Suprapubic skin (tissue), 4 donors: Measurements from ENCODE around the gene RTEL1. TPM values are rescaled to one million over a fixed set of nuclear protein-coding genes. Genes with fewer than 3 reads are reported as not detected.

Source experiments
- DNase-seq, 2 donors: peaks; one replicate each; pipeline ENCODE4 v3.0.0-alpha.2; 2019; ENCODE audit warnings: low spot score in 2 of 2
- H3K27ac ChIP-seq: fragments of 200-600 bp; sonication (generic); one replicate; pipeline ENCODE4 v1.5.1; 2019
- H3K27me3 ChIP-seq: fragments of 200-600 bp; sonication (generic); one replicate; pipeline ENCODE4 v1.5.1; 2019
- H3K36me3 ChIP-seq: fragments of 200-600 bp; sonication (generic); one replicate; pipeline ENCODE4 v1.5.1; 2019
- H3K4me1 ChIP-seq: fragments of 200-600 bp; sonication (generic); one replicate; pipeline ENCODE4 v1.5.1; 2019
- H3K4me3 ChIP-seq: fragments of 200-600 bp; sonication (generic); one replicate; pipeline ENCODE4 v1.5.1; 2019; ENCODE audit warnings: mild to moderate bottlenecking
- H3K9me3 ChIP-seq: fragments of 200-600 bp; sonication (generic); one replicate; pipeline ENCODE4 v1.5.1; 2019
- CTCF ChIP-seq, 2 donors: fragments of 200-600 bp in 1 of 2; fragments of 450-650 bp in 1 of 2; sonication (generic) in 1 of 2; IDR thresholded peaks; one replicate each; pipeline ENCODE4 v1.5.1; 2016 to 2019; ENCODE audit warnings: antibody characterized with exemption in 2 of 2, mild to moderate bottlenecking in 1 of 2, moderate library complexity in 1 of 2
- EP300 ChIP-seq: sonication (generic); formaldehyde crosslinking; IDR thresholded peaks from one replicate; pipeline ENCODE4 v1.6.1; 2017; ENCODE audit warnings: antibody characterized with exemption
- POLR2A ChIP-seq, 2 donors: fragments of 450-650 bp; IDR thresholded peaks; one replicate each; pipeline ENCODE4 v1.6.1; 2017; ENCODE audit warnings: antibody characterized with exemption in 2 of 2, mild to moderate bottlenecking in 2 of 2, moderate library complexity in 2 of 2
- POLR2AphosphoS5 ChIP-seq, 3 donors: sonication (generic); formaldehyde crosslinking; IDR thresholded peaks; one replicate each; pipeline ENCODE4 v1.6.1; 2017; ENCODE audit warnings: antibody characterized with exemption in 3 of 3
- WGBS: methylation state at CpG from one replicate; pipeline ENCODE4 v1.1.5; 2018; 5-methylcytosine and 5-hydroxymethylcytosine counted together
- total RNA-seq, 4 donors: library from RNA; depleted of rRNA; stranded (reverse); fragments of >200 nt; gene quantifications; one replicate each; pipeline ENCODE4 v1.1.0, GENCODE V29; 2016

Gene RTEL1
- total RNA-seq, 4 donors from 2014 or later = 6.9 to 26.6 (median 13.9) TPM

- WGBS = 69% methylated on average over 37 of the region's 40 CpGs
- H3K27me3 ChIP-seq = no peaks in the 10 kb centered on the region
Observed at GRCh38 chr20:63697868-63698545, 39.9 kb downstream of the RTEL1 start.

GRCh38 chr20:63698739-63699465 lies 40.8 kb downstream of the RTEL1 start:
- no peaks in the 10 kb centered on the region for H3K9me3 ChIP-seq
- H3K4me3 ChIP-seq = peak overlapping the region; percentile 47
- H3K27ac ChIP-seq = peak overlapping the region; percentile 86
- peaks cover 57% of the 10 kb centered on the region for H3K4me1 ChIP-seq
- peaks cover 10% of the 10 kb centered on the region for H3K36me3 ChIP-seq
- 30% methylated on average over 11 of the region's 19 CpGs for WGBS
- H3K27me3 ChIP-seq = no peaks in the 10 kb centered on the region
- peak in 1 of 2 donors; percentile 77 for DNase-seq
- peak in 1 of 3 donors; percentile 37 for TF ChIP-seq POLR2AphosphoS5 (IDR thresholded peaks at IDR 0.05)
- TF ChIP-seq CTCF (IDR thresholded peaks at IDR 0.05) = no peak

More at GRCh38 chr20:63697868-63698545, 39.9 kb downstream of the RTEL1 start:
- Histone ChIP-seq H3K4me1 (peaks cover 58% of the 10 kb centered on the region), H3K4me3 (peak overlapping the region; percentile 47), H3K27ac (no peak overlapping the region), H3K36me3 (peaks cover 4% of the 10 kb centered on the region), H3K9me3 (no peaks in the 10 kb centered on the region)
- TF ChIP-seq EP300 (no peak), POLR2AphosphoS5 (IDR thresholded peaks at IDR 0.05) (no peak), CTCF (IDR thresholded peaks at IDR 0.05) (no peak), POLR2A (IDR thresholded peaks at IDR 0.05) (no peak)
- DNase-seq = peak in 1 of 2 donors; percentile 65

- no peak for TF ChIP-seq POLR2AphosphoS5 (IDR thresholded peaks at IDR 0.05)
- TF ChIP-seq POLR2A (IDR thresholded peaks at IDR 0.05) = no peak
- TF ChIP-seq CTCF (IDR thresholded peaks at IDR 0.05) = no peak
- no peak for TF ChIP-seq EP300
- DNase-seq = peak; percentile 75
- Histone ChIP-seq H3K27me3 (no peaks in the 10 kb centered on the region), H3K27ac (peak overlapping the region; percentile 86), H3K9me3 (no peaks in the 10 kb centered on the region), H3K4me3 (no peak overlapping the region), H3K36me3 (peaks cover 17% of the 10 kb centered on the region), H3K4me1 (peaks cover 55% of the 10 kb centered on the region)
- WGBS = 67% methylated on average over 8 of the region's 24 CpGs
Observed at GRCh38 chr20:63699466-63700198, 41.5 kb downstream of the RTEL1 start.

GRCh38 chr20:63700199-63701050 lies 42.3 kb downstream of the RTEL1 start:
- Histone ChIP-seq H3K27me3 (no peaks in the 10 kb centered on the region), H3K4me1 (peaks cover 47% of the 10 kb centered on the region), H3K9me3 (no peaks in the 10 kb centered on the region), H3K36me3 (peaks cover 25% of the 10 kb centered on the region), H3K27ac (peak overlapping the region; percentile 86), H3K4me3 (no peak overlapping the region)
- TF ChIP-seq POLR2A (IDR thresholded peaks at IDR 0.05) (no peak), POLR2AphosphoS5 (IDR thresholded peaks at IDR 0.05) (no peak), EP300 (no peak), CTCF (IDR thresholded peaks at IDR 0.05) (no peak)
- WGBS = 78% methylated on average over 34 of the region's 43 CpGs
- DNase-seq = peak; percentile 62 to 67
